Sigmoid colon (tissue), 7 donors: ENCODE data around the gene CYP8B1. TPM values are rescaled to one million over a fixed set of nuclear protein-coding genes. Genes with fewer than 3 reads are reported as not detected.

Experiments used
- DNase-seq: peaks from one replicate; pipeline ENCODE4 v3.0.0-alpha.2; 2019
- H3K27ac ChIP-seq, 4 donors: fragments of 200-600 bp; sonication (generic); one replicate each; pipeline ENCODE4 v1.5.1; 2016 to 2019; ENCODE audit warnings: mild to moderate bottlenecking in 1 of 4
- H3K27me3 ChIP-seq, 3 donors: fragments of 200-600 bp; sonication (generic); one replicate each; pipeline ENCODE4 v1.5.1; 2019; ENCODE audit warnings: mild to moderate bottlenecking in 1 of 3
- H3K36me3 ChIP-seq, 4 donors: fragments of 200-600 bp; sonication (generic); one replicate each; pipeline ENCODE4 v1.5.1; 2016 to 2019
- H3K4me1 ChIP-seq, 4 donors: fragments of 200-600 bp; sonication (generic); one replicate each; pipeline ENCODE4 v1.5.1; 2017 to 2019
- H3K4me3 ChIP-seq, 4 donors: fragments of 200-600 bp; sonication (generic); one replicate each; pipeline ENCODE4 v1.5.1; 2017 to 2019; ENCODE audit warnings: mild to moderate bottlenecking in 2 of 4, moderate library complexity in 1 of 4
- H3K9me3 ChIP-seq, 4 donors: fragments of 200-600 bp in 3 of 4; sonication (generic) in 3 of 4; one replicate each; pipeline versions ENCODE4 v1.5.1 to v1.6.1; 2013 to 2019
- CTCF ChIP-seq, 4 experiments: fragments of 450-650 bp in 3 of 4; fragments of 200-600 bp in 1 of 4; IDR thresholded peaks; one replicate each; pipeline ENCODE4 v1.5.1; 2016 to 2019; ENCODE audit warnings: antibody characterized with exemption in 4 of 4, mild to moderate bottlenecking in 3 of 4, moderate library complexity in 2 of 4
- EP300 ChIP-seq, 4 donors: sonication (generic); formaldehyde crosslinking; IDR thresholded peaks; one replicate each; pipeline ENCODE4 v1.6.1; 2017; ENCODE audit warnings: antibody characterized with exemption in 4 of 4
- POLR2A ChIP-seq, 2 donors: fragments of 450-650 bp; IDR thresholded peaks; one replicate each; pipeline ENCODE4 v1.6.1; 2016; ENCODE audit warnings: antibody characterized with exemption in 2 of 2, mild to moderate bottlenecking in 2 of 2, moderate library complexity in 2 of 2
- POLR2AphosphoS5 ChIP-seq, 4 donors: sonication (generic); formaldehyde crosslinking; IDR thresholded peaks; one replicate each; pipeline ENCODE4 v1.6.1; 2017; ENCODE audit warnings: antibody characterized with exemption in 4 of 4
- WGBS, 2 donors: extraction: QIAGEN DNeasy Blood & Tissue Kit; methylation state at CpG; one replicate each; pipeline ENCODE4 v1.1.7; 2013; 5-methylcytosine and 5-hydroxymethylcytosine counted together
- intact Hi-C: fragments of 100-400 bp; cut with DNase I; formaldehyde crosslinking; loops from one replicate; pipeline ENCODE4 v1.15.1; 2023
- polyA plus RNA-seq, 3 donors: library from polyadenylated mRNA; stranded (reverse); fragments of 200-250 nt; gene quantifications; one replicate each; pipeline ENCODE4 v1.2.3, GENCODE V29; 2013
- total RNA-seq, 4 donors: library from RNA; depleted of rRNA; stranded (reverse); fragments of >200 nt; gene quantifications; one replicate each; pipeline ENCODE4 v1.1.0, GENCODE V29; 2016
- donor health status: healthy with polysubstance abuse.
- donor health status: Bipolar disorder and iron deficiency.
- donor health status: healthy.

The CYP8B1 gene
- total and polyA plus RNA-seq, 7 donors = under 0.01 TPM; not detected in 6

GRCh38 chr3:42880183-42880582 lies 4.5 kb upstream of the CYP8B1 start:
- Histone ChIP-seq H3K27ac (peak overlapping the region in 3 of 4 donors; percentile 78 to 80 (median 80)), H3K9me3 (no peaks in the 10 kb centered on the region), H3K36me3 (no peaks in the 10 kb centered on the region), H3K4me3 (peak overlapping the region; percentile 63 to 75 (median 68)), H3K4me1 (peaks cover 0 to 13% (median 8%) of the 10 kb centered on the region in 4 donors), H3K27me3 (no peaks in the 10 kb centered on the region)
- DNase-seq = no peak
- 81 to 88% methylated on average over 9 of the region's 9 CpGs for WGBS, 2 donors
- no peak for TF ChIP-seq EP300 (IDR thresholded peaks at IDR 0.05)
- intact Hi-C loops = loop anchor here (2.0 kb wide), 3 partner anchors 41 to 75 kb away; partner anchors contain the start of gene HIGD1A

GRCh38 chr3:42877881-42878280 lies 2.2 kb upstream of the CYP8B1 start:
- no peak for DNase-seq
- whole genome bisulfite sequencing, 2 donors = 90 to 96% methylated on average over 2 of the region's 2 CpGs
- peaks cover 0 to 13% (median 8%) of the 10 kb centered on the region in 4 donors for H3K4me1 ChIP-seq
- H3K27me3 ChIP-seq = no peaks in the 10 kb centered on the region
- H3K4me3 ChIP-seq = no peak overlapping the region
- no peaks in the 10 kb centered on the region for H3K36me3 ChIP-seq
- no peaks in the 10 kb centered on the region for H3K9me3 ChIP-seq
- no peak overlapping the region for H3K27ac ChIP-seq
- intact Hi-C loops = no loop called here
- TF ChIP-seq EP300 (IDR thresholded peaks at IDR 0.05) (no peak), CTCF (IDR thresholded peaks at IDR 0.05) (no peak), POLR2A (IDR thresholded peaks at IDR 0.05) (no peak), POLR2AphosphoS5 (IDR thresholded peaks at IDR 0.05) (no peak)

DNA sequence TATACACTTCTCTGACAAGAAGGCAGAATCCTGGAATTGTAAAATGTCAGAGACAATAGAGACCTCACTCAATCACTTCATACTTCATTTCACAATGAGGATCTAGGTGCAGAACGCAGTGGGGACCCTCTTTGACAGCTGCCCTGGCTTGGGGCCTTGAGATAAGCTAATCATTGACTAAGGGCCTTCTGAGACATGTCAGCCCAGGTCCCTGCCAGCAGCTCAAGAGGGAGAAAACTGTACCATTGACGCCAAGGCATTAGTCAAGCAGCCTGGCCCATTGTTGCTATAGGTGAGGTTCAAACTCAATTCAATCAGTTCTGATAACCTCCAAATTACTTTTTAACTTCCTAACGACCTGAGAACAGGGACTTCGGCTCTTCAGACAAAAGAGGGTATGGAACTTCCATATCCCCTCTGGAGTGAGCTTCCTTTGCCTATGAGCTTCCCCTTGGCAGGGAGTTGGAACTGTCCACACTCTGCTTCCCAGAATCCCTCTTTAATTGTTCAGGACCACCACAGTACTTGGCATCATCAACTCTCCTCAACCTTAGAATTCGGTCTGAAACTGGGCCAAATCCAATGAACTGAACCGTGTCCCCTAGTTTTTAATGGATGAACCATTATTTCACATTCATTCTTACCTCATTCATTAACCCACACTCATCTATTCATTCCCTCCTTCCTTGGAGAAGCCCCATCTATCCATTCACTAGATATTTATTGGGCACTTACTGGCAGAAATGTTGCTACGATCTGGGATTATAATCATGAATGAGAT lies 1.5 kb upstream of the CYP8B1 start:
- Histone ChIP-seq H3K4me3 (no peak overlapping the region), H3K36me3 (no peaks in the 10 kb centered on the region), H3K9me3 (no peaks in the 10 kb centered on the region), H3K4me1 (peaks cover 0 to 13% (median 8%) of the 10 kb centered on the region in 4 donors), H3K27ac (no peak overlapping the region), H3K27me3 (no peaks in the 10 kb centered on the region)
- DNase-seq = no peak
- TF ChIP-seq POLR2AphosphoS5 (IDR thresholded peaks at IDR 0.05) (no peak), POLR2A (IDR thresholded peaks at IDR 0.05) (no peak), CTCF (IDR thresholded peaks at IDR 0.05) (no peak), EP300 (IDR thresholded peaks at IDR 0.05) (no peak)
- WGBS, 2 donors = 69 to 81% methylated on average over 7 of the region's 7 CpGs
- intact Hi-C loops = no loop called here

DNA sequence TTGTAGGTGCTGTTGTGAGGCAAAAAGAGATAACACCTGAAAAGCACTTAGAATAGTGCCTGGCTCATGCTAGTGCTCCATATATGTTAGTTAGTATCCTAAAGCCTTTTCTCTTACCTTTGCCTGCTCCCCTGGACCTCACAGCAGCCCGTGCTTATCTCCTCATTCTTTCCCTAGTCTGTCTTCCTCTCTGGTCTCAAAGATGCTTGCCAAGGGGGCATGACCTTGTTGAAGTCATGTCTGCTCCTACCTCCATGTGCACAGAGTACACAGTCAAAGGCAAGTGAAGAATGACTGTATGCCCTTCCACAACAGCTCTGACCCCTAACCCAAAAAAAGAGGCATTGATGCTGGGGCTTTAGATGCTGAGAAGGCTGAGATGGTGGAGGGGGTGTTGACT lies 722 bp upstream of the CYP8B1 start:
- no peak for DNase-seq
- TF ChIP-seq POLR2A (IDR thresholded peaks at IDR 0.05) = no peak
- no peak for TF ChIP-seq POLR2AphosphoS5 (IDR thresholded peaks at IDR 0.05)
- TF ChIP-seq EP300 (IDR thresholded peaks at IDR 0.05) = no peak
- no peak for TF ChIP-seq CTCF (IDR thresholded peaks at IDR 0.05)
- Histone ChIP-seq H3K36me3 (no peaks in the 10 kb centered on the region), H3K27me3 (no peaks in the 10 kb centered on the region), H3K9me3 (no peaks in the 10 kb centered on the region), H3K4me1 (peaks cover 0 to 12% (median 8%) of the 10 kb centered on the region in 4 donors), H3K4me3 (no peak overlapping the region), H3K27ac (no peak overlapping the region)
- intact Hi-C loops = no loop called here
- 38 to 76% methylated on average over 1 of the region's 1 CpG for WGBS, 2 donors

GRCh38 chr3:42874749-42875148 lies 930 bp downstream of the CYP8B1 start:
- H3K4me3 ChIP-seq = no peak overlapping the region
- no peaks in the 10 kb centered on the region for H3K36me3 ChIP-seq
- no peak for DNase-seq
- H3K9me3 ChIP-seq = no peaks in the 10 kb centered on the region
- H3K27me3 ChIP-seq = no peaks in the 10 kb centered on the region
- WGBS, 2 donors = 85 to 89% methylated on average over 10 of the region's 10 CpGs
- no peak for TF ChIP-seq CTCF (IDR thresholded peaks at IDR 0.05)
- TF ChIP-seq POLR2A (IDR thresholded peaks at IDR 0.05) = no peak
- no peak for TF ChIP-seq POLR2AphosphoS5 (IDR thresholded peaks at IDR 0.05)
- no peak for TF ChIP-seq EP300 (IDR thresholded peaks at IDR 0.05)
- intact Hi-C loops = no loop called here
- no peaks in the 10 kb centered on the region for H3K4me1 ChIP-seq
- no peak overlapping the region for H3K27ac ChIP-seq
